CMK (cell line): Measurements from ENCODE around the gene C19orf67.
"Not testable (repeated sequence)": the region's sequence is repeated elsewhere in the genome, so short reads cannot be mapped to it uniquely, and the experiment has no call there.

ENCODE experiments used
- DNase-seq: peaks from one replicate; pipeline ENCODE4 v3.0.0-alpha.2; 2010; ENCODE audit warnings: low read depth

The C19orf67 gene

GRCh38 chr19:14056069-14056666 is 29.4 kb downstream of the C19orf67 start:
- DNase-seq: no peak

DNA sequence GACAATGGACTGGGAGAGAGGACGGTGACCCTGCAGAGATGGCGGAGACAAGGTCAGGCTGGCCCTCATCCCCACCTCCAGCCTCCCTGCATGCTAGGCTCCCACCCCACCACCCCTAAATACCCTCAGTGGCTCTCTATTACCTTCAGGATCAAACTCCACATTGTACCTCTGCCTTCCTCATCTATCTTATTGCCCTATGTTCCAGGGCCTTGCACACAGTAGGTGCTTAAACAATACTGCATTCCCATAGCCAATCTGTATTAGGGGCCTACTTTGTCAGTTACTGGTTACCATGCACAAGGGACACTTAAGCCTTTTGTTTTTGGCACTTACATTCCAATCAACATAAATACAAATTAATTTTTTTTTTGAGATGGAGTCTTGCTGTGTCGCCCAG is 30.2 kb downstream of the C19orf67 start:
- DNase-seq: no peak

DNA sequence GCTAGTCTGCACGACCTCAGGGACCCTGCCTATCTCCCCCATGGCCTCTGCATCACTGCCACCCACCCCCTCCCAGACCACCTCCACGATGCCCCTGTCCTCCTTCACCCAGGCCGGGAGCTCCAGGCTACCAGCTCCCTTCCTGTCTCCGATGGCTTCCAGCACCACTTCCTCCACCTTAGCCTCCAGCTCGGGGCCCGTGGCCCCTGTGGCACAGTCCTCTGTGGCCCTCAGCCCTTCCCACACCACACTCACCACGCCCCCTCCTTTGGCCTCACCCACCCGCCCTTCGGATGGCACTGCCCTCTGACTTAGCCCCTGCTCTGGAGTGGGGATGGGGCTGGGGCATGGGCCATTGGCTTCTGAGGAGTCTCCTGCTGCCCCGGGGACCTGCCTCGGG is 30.9 kb downstream of the C19orf67 start:
- DNase-seq: no peak

GRCh38 chr19:14054099-14054498 is 31.5 kb downstream of the C19orf67 start:
- DNase-seq: no peak

- DNase-seq: no peak
These were observed 32.1 kb downstream of the C19orf67 start for GRCh38 chr19:14053500-14053899.

DNA sequence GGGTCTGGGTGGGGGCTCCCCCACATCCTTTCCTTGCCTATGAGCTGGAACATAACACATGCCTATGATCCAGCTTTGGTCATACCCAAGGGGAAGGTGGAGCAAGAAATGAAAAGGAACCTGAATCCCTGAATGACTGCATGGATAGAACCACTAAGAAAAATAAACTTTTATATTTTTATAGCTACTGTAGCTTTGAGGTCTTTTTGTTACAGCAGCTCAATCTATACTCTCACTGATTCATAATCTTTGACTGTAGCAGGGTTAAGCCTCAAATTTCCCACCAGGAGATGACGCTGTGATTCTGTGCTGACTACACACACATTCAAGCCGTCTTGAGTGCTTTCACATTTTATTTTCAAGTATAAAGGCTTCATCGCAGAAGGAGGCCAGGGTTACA is 32.6 kb downstream of the C19orf67 start:
- no peak for DNase-seq

- DNase-seq: no peak
These were observed 33.1 kb downstream of the C19orf67 start for GRCh38 chr19:14052470-14052869.

DNA sequence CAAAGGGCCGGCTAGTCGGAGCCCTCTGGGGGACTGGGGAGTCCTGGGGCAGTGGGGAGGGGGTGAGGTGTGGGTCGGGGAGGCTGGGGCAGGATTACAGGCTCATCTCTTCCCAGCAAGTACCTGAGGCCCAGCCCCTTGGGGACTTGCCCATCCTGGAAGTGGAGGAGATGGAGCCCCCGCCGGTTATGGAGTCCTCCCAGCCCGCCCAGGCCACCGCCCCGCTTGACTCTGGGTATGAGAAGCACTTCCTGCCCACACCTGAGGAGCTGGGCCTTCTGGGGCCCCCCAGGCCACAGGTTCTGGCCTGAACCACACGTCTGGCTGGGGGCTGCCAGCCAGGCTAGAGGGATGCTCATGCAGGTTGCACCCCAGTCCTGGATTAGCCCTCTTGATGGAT is 33.6 kb downstream of the C19orf67 start:
- no peak for DNase-seq

- not testable (repeated sequence) for DNase-seq
These were observed 34.6 kb downstream of the C19orf67 start for GRCh38 chr19:14050961-14051360.

DNA sequence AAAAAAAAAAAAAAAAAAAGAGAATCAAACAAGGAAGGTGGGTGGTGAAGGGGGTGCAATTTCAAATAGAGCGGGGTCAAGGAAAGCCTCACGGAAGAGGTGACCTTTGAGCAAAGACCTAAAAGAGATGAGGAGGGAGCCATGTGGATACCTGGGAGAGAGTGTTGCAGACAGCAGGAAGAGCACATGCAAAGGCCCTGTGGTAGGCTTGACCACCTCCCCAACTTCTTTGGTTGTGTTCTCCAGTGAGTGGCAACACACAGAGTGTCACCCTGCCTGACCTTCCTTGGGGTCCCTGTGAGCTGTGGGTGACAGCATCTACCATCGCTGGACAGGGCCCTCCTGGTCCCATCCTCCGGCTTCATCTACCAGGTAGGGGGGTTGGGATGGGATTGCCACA is 35.1 kb downstream of the C19orf67 start:
- DNase-seq: no peak

DNA sequence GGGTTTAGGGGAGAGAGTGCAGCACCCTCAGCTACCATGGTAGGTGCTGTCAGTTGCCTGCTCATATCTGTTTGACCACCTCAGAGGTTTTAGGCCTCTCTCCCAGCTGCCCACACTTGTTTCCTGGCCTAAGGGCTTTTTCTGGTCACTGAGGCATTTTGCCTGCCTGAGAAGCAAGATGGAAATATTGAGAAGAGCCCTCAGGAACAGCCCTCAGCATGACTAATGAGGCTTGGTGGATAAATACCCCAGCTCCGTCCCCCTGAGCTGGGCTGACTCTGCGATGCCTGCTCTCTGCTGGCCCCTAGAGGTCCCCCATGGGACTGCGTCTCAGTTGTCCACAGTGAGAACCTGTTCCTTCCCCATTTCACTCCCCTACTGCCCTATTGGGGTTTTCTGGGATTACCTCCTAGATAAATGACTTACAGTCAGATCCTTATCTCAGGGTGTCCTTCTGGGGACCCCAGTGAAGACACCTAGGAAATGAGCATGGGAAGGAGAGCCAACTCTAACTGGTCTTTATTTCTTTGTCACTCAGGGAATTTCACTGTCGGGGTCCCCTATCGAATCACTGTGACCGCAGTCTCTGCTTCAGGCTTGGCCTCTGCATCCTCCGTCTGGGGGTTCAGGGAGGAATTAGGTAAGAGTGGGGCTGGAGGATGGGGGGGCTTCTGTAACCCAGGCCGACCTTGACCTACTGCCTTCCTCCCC is 37.0 kb downstream of the C19orf67 start:
- peak; percentile 62 for DNase-seq

DNA sequence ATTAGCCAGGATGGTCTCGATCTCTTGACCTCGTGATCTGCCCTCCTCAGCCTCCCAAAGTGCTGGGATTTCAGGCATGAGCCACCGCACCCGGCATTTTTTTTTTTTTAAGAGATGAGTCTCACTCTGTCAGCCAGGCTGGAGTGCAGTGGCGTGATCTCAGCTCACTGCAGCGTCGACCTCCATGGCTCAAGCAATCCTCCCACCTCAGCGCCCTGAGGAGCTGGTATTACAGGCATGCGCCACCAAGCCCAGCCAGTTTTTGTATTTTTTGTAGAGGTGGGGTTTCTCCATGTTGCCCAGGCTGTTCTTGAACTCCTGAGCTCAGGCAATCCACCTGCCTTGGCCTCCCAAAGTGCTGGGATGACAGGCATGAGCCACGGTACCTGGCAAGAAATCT is 37.7 kb downstream of the C19orf67 start:
- DNase-seq: not testable (repeated sequence)

- peak; percentile 31 for DNase-seq
These were observed 42.6 kb downstream of the C19orf67 start for GRCh38 chr19:14042659-14043608.

- no peak for DNase-seq
These were observed 46.4 kb downstream of the C19orf67 start for GRCh38 chr19:14039181-14039580.

DNA sequence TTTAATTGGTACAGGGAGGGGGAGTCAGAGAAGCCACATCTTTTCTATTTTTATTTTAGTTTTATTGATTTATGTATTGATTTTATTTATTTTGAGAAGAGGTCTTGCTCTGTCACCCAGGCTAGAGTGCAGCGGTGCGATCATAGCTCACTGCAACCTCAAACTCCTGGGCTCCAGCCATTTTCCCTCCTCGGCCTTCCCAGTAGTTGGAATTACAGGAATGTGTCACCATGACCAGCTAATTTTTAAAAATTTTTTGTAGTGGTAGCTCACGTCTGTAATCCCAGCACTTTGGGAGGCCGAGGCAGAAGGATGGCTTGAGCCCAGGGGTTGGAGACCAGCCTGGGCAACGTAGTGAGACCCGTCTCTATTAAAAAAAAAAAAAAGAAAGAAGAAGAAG is 49.9 kb downstream of the C19orf67 start:
- DNase-seq: no peak

DNA sequence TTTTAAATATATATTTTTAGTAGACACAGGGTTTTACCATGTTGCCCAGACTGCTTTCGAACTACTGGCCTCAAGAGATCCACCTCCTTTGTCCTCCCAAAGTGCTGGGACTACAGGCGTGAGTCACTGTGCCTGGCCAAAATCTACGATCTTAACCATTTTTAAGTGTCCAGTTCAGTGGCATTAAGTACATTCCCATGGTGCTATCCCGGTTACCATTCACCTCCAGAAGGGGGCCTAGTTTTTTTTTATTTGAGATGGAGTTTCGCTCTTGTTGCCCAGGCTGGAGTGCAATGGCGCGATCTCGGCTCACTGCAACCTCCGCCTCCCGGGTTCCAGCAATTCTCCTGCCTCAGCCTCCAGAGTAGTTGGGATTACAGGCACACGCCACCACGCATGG is 50.4 kb downstream of the C19orf67 start:
- not testable (repeated sequence) for DNase-seq

DNA sequence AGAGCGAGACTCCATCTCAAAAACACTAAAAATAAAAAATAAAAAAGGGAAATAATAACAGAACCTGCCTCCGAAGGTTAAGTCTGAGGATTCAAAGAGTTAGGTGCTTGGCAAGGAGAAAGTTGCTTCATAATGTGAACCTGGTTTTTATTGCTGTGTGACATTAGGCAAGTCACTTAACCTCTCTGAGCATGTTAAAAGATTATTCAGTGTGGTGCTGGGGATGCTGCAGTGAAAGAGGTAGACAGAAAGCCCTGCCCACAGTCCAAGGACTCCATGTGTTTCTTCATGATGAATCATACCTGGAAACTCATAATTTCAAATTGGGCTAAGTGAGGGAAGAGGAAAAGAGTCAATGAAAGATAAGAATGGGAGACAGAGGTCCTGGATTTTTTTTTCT is 51.6 kb downstream of the C19orf67 start:
- DNase-seq: no peak

GRCh38 chr19:14031719-14032480 is 53.7 kb downstream of the C19orf67 start, which contains the start of gene IL27RA:
TSS of gene IL27RA (plus strand) at chr19:14031762. CDS start at chr19:14031873, 111 bp downstream.
- peak; percentile 88 for DNase-seq
